ENCODE data around the gene ATP10B. TPM values are rescaled to one million over a fixed set of nuclear protein-coding genes. Genes with fewer than 3 reads are reported as not detected.

ATP10B gene
- total and polyA plus RNA-seq, 2 of the 8 experiments (the other 6 are each of a cell fraction or from before 2014, with no cell fraction given), result 0.06 to 0.11 TPM

- FAIRE-seq, result no peak
- TF ChIP-seq GTF2F1 (IDR thresholded peaks at IDR 0.05; ENCODE audit: borderline replicate concordance, low read depth, low read length) (no peak), CHD2 (IDR thresholded peaks at IDR 0.05; ENCODE audit: low read length) (no peak), GABPA (IDR thresholded peaks at IDR 0.05; ENCODE audit: borderline replicate concordance, insufficient read depth, low read length) (no peak), ATF2 (IDR thresholded peaks at IDR 0.05; ENCODE audit: low read length) (no peak), NRF1 (IDR thresholded peaks at IDR 0.05; ENCODE audit: low read depth, low read length) (no peak), TBP (IDR thresholded peaks at IDR 0.05; ENCODE audit: low read depth, low read length) (no peak), RAD21 (IDR thresholded peaks at IDR 0.05 in 1 of 2, conservative IDR thresholded peaks at IDR 0.05 in 1 of 2; ENCODE audit: low read depth in 2 of 2, low read length in 2 of 2) (no peak), MAX (IDR thresholded peaks at IDR 0.05) (no peak), KDM5A (IDR thresholded peaks at IDR 0.05; ENCODE audit: low read length) (no peak), RBBP5 (IDR thresholded peaks at IDR 0.05; ENCODE audit: borderline replicate concordance, low read depth, low read length) (no peak), ASH2L (IDR thresholded peaks at IDR 0.05; ENCODE audit: low read length) (no peak), SUZ12 (IDR thresholded peaks at IDR 0.05; ENCODE audit: low read length) (no peak), RFX5 (IDR thresholded peaks at IDR 0.05; ENCODE audit: borderline replicate concordance, low read depth, low read length) (no peak)
- H4K5ac ChIP-seq (ENCODE audit: insufficient read length, low read depth, low read length), result no peak overlapping the region
- no peak overlapping the region for H3K56ac ChIP-seq (replicated peaks; ENCODE audit: insufficient read length, low read depth, low read length)
- ChIA-PET POLR2A (ENCODE audit: partially characterized antibody) (no interaction called here), CTCF (ENCODE audit: partially characterized antibody) (interaction anchor here (0.6 to 1.7 kb wide), 2 partner anchors 18 to 1355 kb away, joined by 3 to 5 read pairs; no protein-coding TSS in a partner anchor)
- H3K9me3 ChIP-seq (ENCODE audit: insufficient read depth in 2 of 2, low read depth in 1 of 2, low read length in 1 of 2), result no peaks in the 10 kb centered on the region
- no peak overlapping the region for H2AK5ac ChIP-seq (ENCODE audit: low read depth, low read length)
- DNase-seq (ENCODE audit: low read depth in 1 of 2, low spot score in 2 of 2), result no peak
- H2BK12ac ChIP-seq (ENCODE audit: low read depth, low read length), result no peak overlapping the region
- no peak overlapping the region for H2BK120ac ChIP-seq (replicated peaks; ENCODE audit: low read depth, low read length)
- no peak overlapping the region for H3K4ac ChIP-seq (replicated peaks; ENCODE audit: insufficient read length, low read depth, low read length)
- H3K4me3 ChIP-seq (ENCODE audit: extremely low read depth in 1 of 4, insufficient read depth in 2 of 4, low read depth in 3 of 4, low read length in 4 of 4), result no peak overlapping the region
- H2BK20ac ChIP-seq (ENCODE audit: low read length), result no peak overlapping the region
- H3K36me3 ChIP-seq (ENCODE audit: control insufficient read depth in 2 of 4, insufficient read depth in 4 of 4, low read length in 3 of 4), result no peaks in the 10 kb centered on the region
- H2BK15ac ChIP-seq (ENCODE audit: low read length), result no peak overlapping the region
- H4K8ac ChIP-seq (ENCODE audit: extremely low read depth, insufficient read depth, low read length), result no peak overlapping the region
- H3K9ac ChIP-seq (replicated peaks in 1 of 4; ENCODE audit: extremely low read depth in 1 of 4, low read depth in 3 of 4, low read length in 3 of 4), result no peak overlapping the region
- H3K79me2 ChIP-seq (ENCODE audit: control insufficient read depth in 1 of 2, insufficient read depth in 2 of 2, low read length in 2 of 2), result no peaks in the 10 kb centered on the region
- 93% methylated on average over 2 of the region's 2 CpGs; no CpG with 5 or more reads in 1 of the 2 experiments for WGBS, 2 experiments (ENCODE audit: extremely low coverage in 1 of 2, insufficient coverage in 1 of 2, insufficient read length in 1 of 2, insufficient replicate concordance in 2 of 2, low coverage in 1 of 2, low lambda C conversion rate in 2 of 2, missing lambda C conversion rate in 1 of 2)
- H3K27me3 ChIP-seq (replicated peaks in 1 of 4; ENCODE audit: control insufficient read depth in 3 of 4, extremely low read depth in 1 of 4, insufficient read depth in 3 of 4, low read length in 3 of 4), result no peaks in the 10 kb centered on the region
- H3K4me2 ChIP-seq (ENCODE audit: insufficient read depth in 1 of 2, low read depth in 2 of 2, low read length in 2 of 2), result no peak overlapping the region
- H4K20me1 ChIP-seq (replicated peaks in 1 of 2; ENCODE audit: control insufficient read depth in 1 of 2, insufficient read depth in 2 of 2, low read length in 2 of 2), result no peaks in the 10 kb centered on the region
- H3K18ac ChIP-seq (ENCODE audit: extremely low read depth, low read length), result no peak overlapping the region
- no peak overlapping the region for H3K14ac ChIP-seq (ENCODE audit: insufficient read length)
- no peak overlapping the region for H3K23ac ChIP-seq (ENCODE audit: insufficient read length)
- no peaks in the 10 kb centered on the region for H3K23me2 ChIP-seq (ENCODE audit: low read depth, low read length)
- no peaks in the 10 kb centered on the region for H3K4me1 ChIP-seq (replicated peaks in 1 of 4; ENCODE audit: control insufficient read depth in 3 of 4, insufficient read depth in 4 of 4, low read length in 3 of 4)
- H3K79me1 ChIP-seq (ENCODE audit: low read depth, low read length), result no peaks in the 10 kb centered on the region
- H4K91ac ChIP-seq (replicated peaks; ENCODE audit: insufficient read length, low read length), result no peak overlapping the region
- no peak overlapping the region for H2AFZ ChIP-seq (ENCODE audit: low read length)
- H2BK5ac ChIP-seq (ENCODE audit: low read depth, low read length), result no peak overlapping the region
- no peak overlapping the region for H3K27ac ChIP-seq (ENCODE audit: low read depth, low read length)
Observed at GRCh38 chr5:160668356-160668755, 183.7 kb downstream of the ATP10B start.

All from H1 (cell line).